Forelimb muscle (tissue), 1 donor: ENCODE measurements around the gene PRKCB. TPM values are rescaled to one million over a fixed set of nuclear protein-coding genes. Genes with fewer than 3 reads are reported as not detected.

Source experiments
- DNase-seq: peaks from one replicate; pipeline ENCODE4 v3.0.0-alpha.2; 2013; ENCODE audit warnings: low read depth
- polyA plus RNA-seq: library from polyadenylated mRNA; unstranded; fragments of 120-200 nt; gene quantifications from one replicate; pipeline ENCODE4 v1.2.1, GENCODE V29; 2013; ENCODE audit not compliant: insufficient read length

Gene PRKCB
- polyA plus RNA-seq, 1 donor: 1.2 TPM

GRCh38 chr16:23866621-23867020, 30.8 kb downstream of the PRKCB start:
- no peak for DNase-seq

- DNase-seq: no peak
Measured at GRCh38 chr16:23867566-23867965, 31.8 kb downstream of the PRKCB start.

- no peak for DNase-seq
Measured at GRCh38 chr16:23868136-23868535, 32.4 kb downstream of the PRKCB start.

GRCh38 chr16:23869052-23869451, 33.3 kb downstream of the PRKCB start:
- DNase-seq: no peak

- no peak for DNase-seq
Measured at GRCh38 chr16:23871924-23872323, 36.1 kb downstream of the PRKCB start.

- no peak for DNase-seq
Measured at GRCh38 chr16:23874613-23875294, 39.0 kb downstream of the PRKCB start.

- DNase-seq: no peak
Measured at GRCh38 chr16:23876256-23876896, 40.6 kb downstream of the PRKCB start.

- no peak for DNase-seq
Measured at GRCh38 chr16:23877107-23878070, 41.6 kb downstream of the PRKCB start.

- no peak for DNase-seq
Measured at GRCh38 chr16:23879735-23880373, 44.1 kb downstream of the PRKCB start.

GRCh38 chr16:23889189-23889588, 53.4 kb downstream of the PRKCB start:
- no peak for DNase-seq

- no peak for DNase-seq
Measured at GRCh38 chr16:23893986-23894385, 58.2 kb downstream of the PRKCB start.

- DNase-seq: no peak
Measured at GRCh38 chr16:23895052-23895451, 59.3 kb downstream of the PRKCB start.

- DNase-seq: no peak
Measured at GRCh38 chr16:23896832-23897821, 61.3 kb downstream of the PRKCB start.

- DNase-seq: no peak
Measured at GRCh38 chr16:23898682-23899430, 63.1 kb downstream of the PRKCB start.

- DNase-seq: no peak
Measured at GRCh38 chr16:23899869-23900268, 64.1 kb downstream of the PRKCB start.

GRCh38 chr16:23900480-23901177, 64.8 kb downstream of the PRKCB start:
- DNase-seq: no peak

GRCh38 chr16:23901178-23902033, 65.6 kb downstream of the PRKCB start:
- no peak for DNase-seq

GRCh38 chr16:23902034-23902747, 66.4 kb downstream of the PRKCB start:
- no peak for DNase-seq
